ENCODE measurements around the gene DDX1.

GRCh38 chr2:15591692-15592463, at the start of gene DDX1:
- TF ChIP-seq, protein P1, sequence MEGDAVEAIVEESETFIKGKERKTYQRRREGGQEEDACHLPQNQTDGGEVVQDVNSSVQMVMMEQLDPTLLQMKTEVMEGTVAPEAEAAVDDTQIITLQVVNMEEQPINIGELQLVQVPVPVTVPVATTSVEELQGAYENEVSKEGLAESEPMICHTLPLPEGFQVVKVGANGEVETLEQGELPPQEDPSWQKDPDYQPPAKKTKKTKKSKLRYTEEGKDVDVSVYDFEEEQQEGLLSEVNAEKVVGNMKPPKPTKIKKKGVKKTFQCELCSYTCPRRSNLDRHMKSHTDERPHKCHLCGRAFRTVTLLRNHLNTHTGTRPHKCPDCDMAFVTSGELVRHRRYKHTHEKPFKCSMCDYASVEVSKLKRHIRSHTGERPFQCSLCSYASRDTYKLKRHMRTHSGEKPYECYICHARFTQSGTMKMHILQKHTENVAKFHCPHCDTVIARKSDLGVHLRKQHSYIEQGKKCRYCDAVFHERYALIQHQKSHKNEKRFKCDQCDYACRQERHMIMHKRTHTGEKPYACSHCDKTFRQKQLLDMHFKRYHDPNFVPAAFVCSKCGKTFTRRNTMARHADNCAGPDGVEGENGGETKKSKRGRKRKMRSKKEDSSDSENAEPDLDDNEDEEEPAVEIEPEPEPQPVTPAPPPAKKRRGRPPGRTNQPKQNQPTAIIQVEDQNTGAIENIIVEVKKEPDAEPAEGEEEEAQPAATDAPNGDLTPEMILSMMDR (IDR thresholded peaks at IDR 0.05), result peak in 1 of 3 donors; percentile 10
- TF ChIP-seq EP300 (IDR thresholded peaks at IDR 0.05), result no peak

Measured in ovary (tissue), 3 donors.